GM12878 (cell line): ENCODE data around the gene NUP35. TPM values are rescaled to one million over a fixed set of nuclear protein-coding genes. Genes with fewer than 3 reads are reported as not detected.

Source experiments
- ATAC-seq: fragments of 200-7000 bp; cut with Tn5 transposase; 3 replicates; pipeline ENCODE4 v1.9.1; 2020; ENCODE audit warnings: mild to moderate bottlenecking, moderate library complexity
- BruUV-seq: library from RNA; stranded (reverse); fragments of 400-500 nt; replicated peaks from 2 replicates; lab custom pipeline; 2021; lab: Mats Ljungman, UMichigan
- CTCF ChIA-PET: fragments of 300-600 bp; sonication (Branson Sonifier 250); formaldehyde crosslinking; extraction: SDS; loops from one replicate; lab custom pipeline; 2021; ENCODE audit warnings: inconsistent platforms; lab: Yijun Ruan, JAX
- POLR2A ChIA-PET: fragments of 350-600 bp; formaldehyde crosslinking; extraction: SDS; loops from one replicate; lab custom pipeline; 2021; ENCODE audit warnings: inconsistent platforms; lab: Charles Lee
- RAD21 ChIA-PET: fragments of 300-600 bp; sonication (Branson Sonifier 250); formaldehyde crosslinking; loops from one replicate; lab custom pipeline; 2023; ENCODE audit warnings: antibody characterized with exemption; ENCODE audit not compliant: unreplicated experiment; lab: Charles Lee
- SMC1A ChIA-PET: fragments of 300-600 bp; sonication (Branson Sonifier 250); formaldehyde crosslinking; loops from one replicate; lab custom pipeline; 2023; ENCODE audit not compliant: unreplicated experiment, uncharacterized antibody; lab: Charles Lee
- DNase-seq: peaks from one replicate; pipeline ENCODE4 v3.0.0-alpha.2; 2011; ENCODE audit warnings: low read depth, low spot score
- FAIRE-seq: peaks from 3 replicates; lab custom pipeline; 2011; peaks lifted over from hg19 to GRCh38; lab: Jason Lieb, UNC
- H2AFZ ChIP-seq: 2 replicates; pipeline ENCODE4 v1.6.0; 2011; ENCODE audit warnings: low read depth, low read length, control low read depth; ENCODE audit not compliant: control insufficient read depth
- H3K27ac ChIP-seq: 2 replicates; pipeline ENCODE4 v1.5.1; 2011; ENCODE audit warnings: control low read depth; ENCODE audit not compliant: control insufficient read depth, insufficient read depth
- H3K27me3 ChIP-seq, 2 experiments: replicated peaks in 1 of 2; 2 replicates each; pipeline versions ENCODE4 v1.6.0 to v1.6.1; 2011; ENCODE audit warnings: low read length in 1 of 2; ENCODE audit not compliant: control insufficient read depth in 2 of 2, insufficient read depth in 2 of 2
- H3K36me3 ChIP-seq, 2 experiments: 2 replicates each; pipeline ENCODE4 v1.5.1; 2011; ENCODE audit warnings: low read length in 1 of 2; ENCODE audit not compliant: control insufficient read depth in 2 of 2, insufficient read depth in 2 of 2
- H3K4me1 ChIP-seq: 2 replicates; pipeline ENCODE4 v1.6.1; 2011; ENCODE audit warnings: mild to moderate bottlenecking, low read length, moderate library complexity, mixed read lengths; ENCODE audit not compliant: control insufficient read depth, insufficient read depth
- H3K4me2 ChIP-seq: 2 replicates; pipeline ENCODE4 v1.6.0; 2011; ENCODE audit warnings: control low read depth; ENCODE audit not compliant: control insufficient read depth, insufficient read depth
- H3K4me3 ChIP-seq: fragments of 200-600 bp; sonication (generic); 2 replicates; pipeline ENCODE4 v1.5.1; 2016
- H3K79me2 ChIP-seq: 2 replicates; pipeline ENCODE4 v1.6.0; 2011; ENCODE audit warnings: low read length; ENCODE audit not compliant: control insufficient read depth, insufficient read depth
- H3K9ac ChIP-seq: 2 replicates; pipeline ENCODE4 v1.8.0; 2011; ENCODE audit warnings: low read length, control low read depth, mixed read lengths; ENCODE audit not compliant: control insufficient read depth, insufficient read depth
- H3K9me3 ChIP-seq: replicated peaks from 3 replicates; pipeline ENCODE4 v1.5.1; 2011; ENCODE audit warnings: mild to moderate bottlenecking, low read length; ENCODE audit not compliant: control insufficient read depth, insufficient read depth
- H4K20me1 ChIP-seq: 2 replicates; pipeline ENCODE4 v1.6.0; 2011; ENCODE audit not compliant: control insufficient read depth, insufficient read depth
- ATF7 ChIP-seq: fragments of 450-650 bp; IDR thresholded peaks from 2 replicates; pipeline ENCODE4 v1.6.1; 2016; ENCODE audit warnings: low read depth, mild to moderate bottlenecking
- ESRRA ChIP-seq: IDR thresholded peaks from 2 replicates; pipeline ENCODE4 v1.6.1; 2012; ENCODE audit warnings: mild to moderate bottlenecking, low read length, improper control_type of control experiment
- NR2C2 ChIP-seq: IDR thresholded peaks from 2 replicates; pipeline ENCODE4 v1.6.1; 2011; ENCODE audit warnings: borderline replicate concordance, low read depth; ENCODE audit not compliant: control insufficient read depth, insufficient read length
- ZNF274 ChIP-seq: IDR thresholded peaks from one replicate; pipeline ENCODE4 v1.8.0; 2011; ENCODE audit not compliant: insufficient read length, insufficient read depth
- WGBS: methylation state at CpG from one replicate; pipeline ENCODE4 v1.1.6; 2016; ENCODE audit warnings: low lambda C conversion rate; ENCODE audit not compliant: insufficient replicate concordance, insufficient coverage; ENCODE audit errors: missing lambda C conversion rate; 5-methylcytosine and 5-hydroxymethylcytosine counted together
- in situ Hi-C: fragments of 300-500 bp; cut with MboI; formaldehyde crosslinking; loops from 9 replicates; pipeline ENCODE4 v1.14.3; 2018; ENCODE audit warnings: mixed read lengths
- intact Hi-C: fragments of 100-400 bp; cut with micrococcal nuclease; formaldehyde crosslinking; loops from one replicate; pipeline ENCODE4 v1.14.2; 2022; ENCODE audit not compliant: unreplicated experiment
- polyA plus RNA-seq, 11 experiments: library from polyadenylated mRNA; depleted of rRNA in 4 of 11; unstranded in 6 of 11; stranded (reverse) in 5 of 11; fragments of >200 nt; fragmentation: Nextera tagmentation in 4 of 11; fragmentation: Illumina TruSeq in 1 of 11; extraction: Ambion mirVana in 4 of 11; extraction: Trizol in 1 of 11; gene quantifications; 1 replicate in 1 of 11; 2 replicates in 10 of 11; pipeline versions ENCODE4 v1.2.1 to v1.2.3, GENCODE V29; 2011 to 2016; ENCODE audit warnings: inconsistent platforms in 2 of 11, missing spikeins in 2 of 11, low read depth in 1 of 11
- total RNA-seq, 4 experiments: library from RNA; depleted of rRNA in 3 of 4; stranded (reverse); fragments of >200 nt in 3 of 4; fragmentation: Illumina TruSeq in 1 of 4; extraction: Trizol in 1 of 4; gene quantifications; 2 replicates each; pipeline versions ENCODE4 v1.2.1 to v1.2.3, GENCODE V29; 2013 to 2021
- TF ChIP-seq, protein P1 (sequence below): fragments of 450-650 bp; IDR thresholded peaks from 2 replicates; pipeline ENCODE4 v1.6.1; 2017; ENCODE audit warnings: antibody characterized with exemption, mild to moderate bottlenecking, moderate library complexity
- TF ChIP-seq, protein P2 (sequence below): IDR thresholded peaks from 2 replicates; pipeline ENCODE4 v1.6.1; 2011; ENCODE audit warnings: borderline replicate concordance, low read depth, mild to moderate bottlenecking, moderate library complexity, mixed read lengths, low read length; ENCODE audit not compliant: insufficient read depth; ENCODE audit errors: extremely low read length

Gene NUP35
- total and polyA plus RNA-seq, 10 of the 15 experiments (the other 5 are each of a cell fraction or from before 2014, with no cell fraction given), result 21.4 to 57.3 (median 30.7) TPM

DNA sequence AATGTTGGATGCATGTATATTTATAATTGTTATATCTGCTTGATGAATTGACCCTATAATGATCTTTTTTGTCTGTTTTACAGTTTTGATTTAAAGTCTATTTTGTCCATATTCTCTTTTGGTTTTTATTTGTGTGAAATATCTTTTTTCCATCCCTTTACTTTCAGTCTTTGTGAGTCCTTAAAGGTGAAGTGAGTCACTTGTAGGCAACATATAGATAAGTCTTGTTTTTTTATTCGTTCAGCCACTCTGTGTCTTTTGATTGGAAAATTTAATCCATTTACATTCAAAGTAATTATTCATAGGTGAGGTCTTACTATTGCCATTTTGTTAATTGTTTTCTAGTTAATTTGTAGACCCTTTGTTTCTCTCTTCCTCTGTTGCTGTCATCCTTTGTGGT, 62.5 kb downstream of the NUP35 start:
- intact Hi-C loops (no loop called here), in situ Hi-C loops (no loop called here)
- peaks cover 3% of the 10 kb centered on the region; the same call in 2 of the 3 replicates for H3K9me3 ChIP-seq
- H3K27ac ChIP-seq, result no peak overlapping the region
- TF ChIP-seq, protein P1, sequence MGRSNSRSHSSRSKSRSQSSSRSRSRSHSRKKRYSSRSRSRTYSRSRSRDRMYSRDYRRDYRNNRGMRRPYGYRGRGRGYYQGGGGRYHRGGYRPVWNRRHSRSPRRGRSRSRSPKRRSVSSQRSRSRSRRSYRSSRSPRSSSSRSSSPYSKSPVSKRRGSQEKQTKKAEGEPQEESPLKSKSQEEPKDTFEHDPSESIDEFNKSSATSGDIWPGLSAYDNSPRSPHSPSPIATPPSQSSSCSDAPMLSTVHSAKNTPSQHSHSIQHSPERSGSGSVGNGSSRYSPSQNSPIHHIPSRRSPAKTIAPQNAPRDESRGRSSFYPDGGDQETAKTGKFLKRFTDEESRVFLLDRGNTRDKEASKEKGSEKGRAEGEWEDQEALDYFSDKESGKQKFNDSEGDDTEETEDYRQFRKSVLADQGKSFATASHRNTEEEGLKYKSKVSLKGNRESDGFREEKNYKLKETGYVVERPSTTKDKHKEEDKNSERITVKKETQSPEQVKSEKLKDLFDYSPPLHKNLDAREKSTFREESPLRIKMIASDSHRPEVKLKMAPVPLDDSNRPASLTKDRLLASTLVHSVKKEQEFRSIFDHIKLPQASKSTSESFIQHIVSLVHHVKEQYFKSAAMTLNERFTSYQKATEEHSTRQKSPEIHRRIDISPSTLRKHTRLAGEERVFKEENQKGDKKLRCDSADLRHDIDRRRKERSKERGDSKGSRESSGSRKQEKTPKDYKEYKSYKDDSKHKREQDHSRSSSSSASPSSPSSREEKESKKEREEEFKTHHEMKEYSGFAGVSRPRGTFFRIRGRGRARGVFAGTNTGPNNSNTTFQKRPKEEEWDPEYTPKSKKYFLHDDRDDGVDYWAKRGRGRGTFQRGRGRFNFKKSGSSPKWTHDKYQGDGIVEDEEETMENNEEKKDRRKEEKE, result no peak
- TF ChIP-seq, protein P2, sequence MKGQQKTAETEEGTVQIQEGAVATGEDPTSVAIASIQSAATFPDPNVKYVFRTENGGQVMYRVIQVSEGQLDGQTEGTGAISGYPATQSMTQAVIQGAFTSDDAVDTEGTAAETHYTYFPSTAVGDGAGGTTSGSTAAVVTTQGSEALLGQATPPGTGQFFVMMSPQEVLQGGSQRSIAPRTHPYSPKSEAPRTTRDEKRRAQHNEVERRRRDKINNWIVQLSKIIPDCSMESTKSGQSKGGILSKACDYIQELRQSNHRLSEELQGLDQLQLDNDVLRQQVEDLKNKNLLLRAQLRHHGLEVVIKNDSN, result no peak
- TF ChIP-seq NR2C2 (no peak), ZNF274 (no peak), ESRRA (no peak), ATF7 (no peak)
- ATAC-seq, result no peak
- no peak for DNase-seq
- SMC1A ChIA-PET, result interaction anchor here (0.6 kb wide), 1 partner anchor 131 kb away, joined by 3 read pairs; no protein-coding TSS in a partner anchor
- no peak overlapping the region for H3K4me3 ChIP-seq
- H3K27me3 ChIP-seq, result no peaks in the 10 kb centered on the region
- H3K9ac ChIP-seq, result no peak overlapping the region
- POLR2A ChIA-PET, result no interaction called here
- no peak for FAIRE-seq
- no TSS peak for BruUV-seq
- no peak overlapping the region for H2AFZ ChIP-seq
- no peaks in the 10 kb centered on the region; the same call in 1 of the 2 replicates for H3K79me2 ChIP-seq
- no peak overlapping the region for H3K4me2 ChIP-seq
- peaks cover 2 to 3% of the 10 kb centered on the region in 2 experiments for H3K36me3 ChIP-seq
- no peaks in the 10 kb centered on the region for H3K4me1 ChIP-seq
- CTCF ChIA-PET, result no interaction called here
- RAD21 ChIA-PET, result no interaction called here
- no peaks in the 10 kb centered on the region for H4K20me1 ChIP-seq
- 90% methylated on average over 1 of the region's 1 CpG for WGBS
